Measurements from ENCODE around the gene NVL.
A peak's percentile ranks its signal among the peaks of the same experiment; 100 is the strongest.

NVL gene

GRCh38 chr1:224189561-224189960, 140.4 kb downstream of the NVL start:
- H3K36me3 ChIP-seq (ENCODE audit: control insufficient read depth, insufficient read depth, low read length), result peaks cover 1% of the 10 kb centered on the region
- H3K27me3 ChIP-seq (replicated peaks; ENCODE audit: control insufficient read depth, insufficient read depth, low read length), result no peaks in the 10 kb centered on the region
- no peak for TF ChIP-seq CTCF (IDR thresholded peaks at IDR 0.05; ENCODE audit: insufficient read depth, low read length, poor library complexity, severe bottlenecking)
- no peak overlapping the region for H3K4me3 ChIP-seq (replicated peaks; ENCODE audit: low read depth, low read length)
- DNase-seq (ENCODE audit: extremely low read depth, insufficient read length), result no peak

GRCh38 chr1:224188286-224188685, 141.7 kb downstream of the NVL start:
- H3K4me3 ChIP-seq (replicated peaks; ENCODE audit: low read depth, low read length), result no peak overlapping the region; the same call in 1 of the 2 replicates
- peaks cover 1% of the 10 kb centered on the region for H3K36me3 ChIP-seq (ENCODE audit: control insufficient read depth, insufficient read depth, low read length)
- H3K27me3 ChIP-seq (replicated peaks; ENCODE audit: control insufficient read depth, insufficient read depth, low read length), result no peaks in the 10 kb centered on the region
- no peak for TF ChIP-seq CTCF (IDR thresholded peaks at IDR 0.05; ENCODE audit: insufficient read depth, low read length, poor library complexity, severe bottlenecking)
- DNase-seq (ENCODE audit: extremely low read depth, insufficient read length), result no peak

DNA sequence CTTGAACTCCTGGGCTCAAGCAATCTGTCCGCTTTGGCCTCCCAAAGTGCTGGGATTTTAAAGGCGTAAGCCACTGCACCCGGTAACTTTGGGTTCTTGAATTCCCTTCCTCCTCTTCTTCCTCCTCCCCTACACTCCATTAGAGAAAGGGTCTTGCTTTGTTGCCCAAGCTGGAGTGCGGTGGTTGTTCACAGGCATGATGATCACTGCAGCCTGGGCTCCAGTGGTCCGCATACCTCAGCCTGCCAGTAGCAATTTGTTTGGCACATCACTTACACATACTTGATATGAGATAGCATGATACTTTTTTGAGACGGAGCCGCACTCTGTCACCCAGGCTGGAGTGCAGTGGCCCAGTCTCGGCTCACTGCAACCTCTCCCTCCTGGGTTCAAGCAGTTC, 144.8 kb downstream of the NVL start:
- no peak for TF ChIP-seq CTCF (IDR thresholded peaks at IDR 0.05; ENCODE audit: insufficient read depth, low read length, poor library complexity, severe bottlenecking)
- no peak for DNase-seq (ENCODE audit: extremely low read depth, insufficient read length)
- peak overlapping the region; percentile 2 for H3K4me3 ChIP-seq (replicated peaks; ENCODE audit: low read depth, low read length)

DNA sequence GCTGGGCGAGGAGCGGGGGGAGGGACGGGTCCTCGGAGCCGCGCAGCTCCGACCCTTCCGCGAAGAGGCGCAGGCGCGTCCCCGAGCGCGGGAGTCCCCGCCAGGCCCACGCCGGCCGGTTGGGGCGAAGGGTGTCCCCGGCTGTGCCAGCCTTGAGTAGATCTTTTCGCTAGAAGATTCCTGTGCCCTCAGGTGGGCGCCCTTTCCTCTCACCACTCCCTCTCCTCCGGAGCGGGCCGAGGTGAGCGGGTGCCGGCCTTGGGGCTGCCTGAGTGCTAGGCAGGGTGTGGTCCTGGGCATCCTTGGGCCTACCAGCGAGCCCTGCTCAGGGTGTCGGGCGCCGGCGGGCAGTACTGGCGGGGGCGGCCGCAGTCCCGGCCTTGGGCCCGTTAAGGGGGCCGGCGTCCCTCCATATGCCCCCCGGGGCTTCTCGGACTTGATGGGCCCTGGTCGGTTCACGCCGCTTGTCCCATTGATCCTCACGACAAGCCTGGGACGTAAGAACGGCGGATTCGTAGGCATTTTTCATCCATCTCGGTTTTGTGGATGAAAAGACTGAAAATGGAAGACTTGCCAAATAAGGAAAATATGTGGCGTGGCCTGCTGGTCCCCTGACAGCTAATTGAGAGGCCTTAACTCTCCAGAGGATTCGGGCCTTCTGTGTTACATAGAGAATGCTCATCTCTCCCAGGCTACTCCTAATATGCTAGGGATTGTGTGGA, 146.2 kb downstream of the NVL start:
- H3K36me3 ChIP-seq (ENCODE audit: control insufficient read depth, insufficient read depth, low read length), result no peaks in the 10 kb centered on the region

More for the DNA sequence above, 144.8 kb downstream of the NVL start:
- Histone ChIP-seq H3K36me3 (ENCODE audit: control insufficient read depth, insufficient read depth, low read length) (no peaks in the 10 kb centered on the region), H3K27me3 (replicated peaks; ENCODE audit: control insufficient read depth, insufficient read depth, low read length) (no peaks in the 10 kb centered on the region)

GRCh38 chr1:224182866-224183590, 146.9 kb downstream of the NVL start, which contains the start of gene DEGS1:
DEGS1 (plus strand) TSS chr1:224183240; CDS start chr1:224183337, 97 bp downstream.
- peak; percentile 91 for DNase-seq (ENCODE audit: extremely low read depth, insufficient read length)
- TF ChIP-seq CTCF (IDR thresholded peaks at IDR 0.05; ENCODE audit: insufficient read depth, low read length, poor library complexity, severe bottlenecking), result no peak
- H3K27me3 ChIP-seq (replicated peaks; ENCODE audit: control insufficient read depth, insufficient read depth, low read length), result no peaks in the 10 kb centered on the region
- H3K4me3 ChIP-seq (replicated peaks; ENCODE audit: low read depth, low read length), result peak within 1 kb of the TSS; percentile 92
- no peaks in the 10 kb centered on the region for H3K36me3 ChIP-seq (ENCODE audit: control insufficient read depth, insufficient read depth, low read length)

More for the DNA sequence above, 146.2 kb downstream of the NVL start:
- peak; percentile 85 for DNase-seq (ENCODE audit: extremely low read depth, insufficient read length)
- peak overlapping the region; percentile 92 for H3K4me3 ChIP-seq (replicated peaks; ENCODE audit: low read depth, low read length)
- no peaks in the 10 kb centered on the region for H3K27me3 ChIP-seq (replicated peaks; ENCODE audit: control insufficient read depth, insufficient read depth, low read length)
- TF ChIP-seq CTCF (IDR thresholded peaks at IDR 0.05; ENCODE audit: insufficient read depth, low read length, poor library complexity, severe bottlenecking), result peak; percentile 5

Data from GM06990 (cell line).